Thyroid gland (tissue), 4 donors: ENCODE measurements around the gene CDY2A.
"Not testable (repeated sequence)": the region's sequence is repeated elsewhere in the genome, so short reads cannot be mapped to it uniquely, and the experiment has no call there.

Experiments used
- POLR2A ChIP-seq, 2 donors: fragments of 450-650 bp; IDR thresholded peaks; one replicate each; pipeline ENCODE4 v1.6.1; 2017; ENCODE audit warnings: antibody characterized with exemption in 2 of 2, mild to moderate bottlenecking in 2 of 2, moderate library complexity in 1 of 2
- TF ChIP-seq, protein P1 (sequence below), 6 experiments: fragments of 200-600 bp in 3 of 6; fragments of 450-650 bp in 3 of 6; sonication (generic) in 3 of 6; IDR thresholded peaks; one replicate each; pipeline ENCODE4 v1.5.1; 2016 to 2019; ENCODE audit warnings: antibody characterized with exemption in 6 of 6, mild to moderate bottlenecking in 2 of 6, inconsistent platforms in 1 of 6, moderate library complexity in 1 of 6

DNA sequence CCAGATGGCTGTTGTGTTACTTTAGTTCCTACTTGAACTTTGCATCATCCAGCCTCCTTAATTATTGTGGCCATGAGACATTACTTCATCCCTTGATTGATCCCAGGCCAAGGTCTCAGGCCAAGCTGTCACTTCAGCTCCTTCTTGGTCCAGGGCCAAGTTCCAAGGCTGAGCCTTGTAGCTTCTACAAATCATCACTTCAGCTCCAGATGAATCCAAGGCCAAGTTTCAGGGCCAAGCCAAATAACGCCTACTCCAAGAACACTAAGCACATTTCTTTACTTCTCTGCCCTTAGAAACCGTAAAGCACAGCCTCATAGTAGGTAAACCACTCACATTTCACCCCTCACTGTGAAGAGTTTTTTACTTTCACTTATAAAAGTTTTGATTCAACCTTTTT, 1.7 kb upstream of the CDY2A start:
- TF ChIP-seq, protein P1, sequence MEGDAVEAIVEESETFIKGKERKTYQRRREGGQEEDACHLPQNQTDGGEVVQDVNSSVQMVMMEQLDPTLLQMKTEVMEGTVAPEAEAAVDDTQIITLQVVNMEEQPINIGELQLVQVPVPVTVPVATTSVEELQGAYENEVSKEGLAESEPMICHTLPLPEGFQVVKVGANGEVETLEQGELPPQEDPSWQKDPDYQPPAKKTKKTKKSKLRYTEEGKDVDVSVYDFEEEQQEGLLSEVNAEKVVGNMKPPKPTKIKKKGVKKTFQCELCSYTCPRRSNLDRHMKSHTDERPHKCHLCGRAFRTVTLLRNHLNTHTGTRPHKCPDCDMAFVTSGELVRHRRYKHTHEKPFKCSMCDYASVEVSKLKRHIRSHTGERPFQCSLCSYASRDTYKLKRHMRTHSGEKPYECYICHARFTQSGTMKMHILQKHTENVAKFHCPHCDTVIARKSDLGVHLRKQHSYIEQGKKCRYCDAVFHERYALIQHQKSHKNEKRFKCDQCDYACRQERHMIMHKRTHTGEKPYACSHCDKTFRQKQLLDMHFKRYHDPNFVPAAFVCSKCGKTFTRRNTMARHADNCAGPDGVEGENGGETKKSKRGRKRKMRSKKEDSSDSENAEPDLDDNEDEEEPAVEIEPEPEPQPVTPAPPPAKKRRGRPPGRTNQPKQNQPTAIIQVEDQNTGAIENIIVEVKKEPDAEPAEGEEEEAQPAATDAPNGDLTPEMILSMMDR (IDR thresholded peaks at IDR 0.05) = not testable (repeated sequence)
- not testable (repeated sequence) for TF ChIP-seq POLR2A (IDR thresholded peaks at IDR 0.05)
